Activated CD4-positive, alpha-beta T cell treated with anti-CD3 and anti-CD28 coated beads, Interleukin-2, amount 50 U/mL, for 1 hour (primary cell): ENCODE measurements around the gene GPR158.

Source experiments
- DNase-seq: peaks from one replicate; pipeline ENCODE4 v3.0.0-alpha.2; 2020

Gene GPR158

DNA sequence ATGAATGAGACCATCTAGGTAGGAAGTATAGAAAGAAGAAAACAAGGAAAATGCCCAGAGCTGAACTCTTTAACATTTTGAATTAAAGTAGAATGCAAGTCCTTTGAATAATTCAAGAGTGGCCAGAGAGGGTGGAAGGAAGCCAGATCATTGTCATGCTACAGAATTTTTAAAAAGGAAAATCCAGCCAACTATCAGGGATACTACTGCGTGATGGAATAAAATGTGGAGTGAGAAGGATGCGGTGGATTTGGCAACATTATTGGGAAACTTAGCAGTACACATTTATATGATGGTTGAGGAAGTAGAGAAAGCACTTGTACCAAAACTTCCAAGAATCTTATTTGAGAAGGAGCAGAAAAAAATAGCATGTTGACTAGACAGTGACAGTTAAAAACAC is 261.6 kb downstream of the GPR158 start:
- DNase-seq, result no peak

DNA sequence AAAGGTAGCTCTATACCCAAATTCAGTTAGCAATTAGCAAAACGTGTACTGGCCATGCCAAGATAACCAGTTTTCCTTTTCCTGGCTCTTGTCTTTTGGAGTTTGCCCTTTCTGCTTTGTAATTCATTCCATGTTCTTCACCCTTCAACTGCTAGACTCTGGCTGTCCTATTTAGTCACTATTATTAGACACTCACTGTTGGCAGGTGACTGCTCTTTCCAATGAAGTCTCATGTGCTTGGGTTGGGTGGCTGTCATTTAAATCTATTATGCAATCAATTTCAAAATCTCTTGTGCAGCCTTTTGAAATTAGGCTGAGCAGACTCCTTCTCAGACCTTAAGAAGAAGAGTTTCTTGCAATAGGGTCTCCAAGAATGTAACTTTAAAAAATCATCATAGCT is 266.5 kb downstream of the GPR158 start:
- no peak for DNase-seq

DNA sequence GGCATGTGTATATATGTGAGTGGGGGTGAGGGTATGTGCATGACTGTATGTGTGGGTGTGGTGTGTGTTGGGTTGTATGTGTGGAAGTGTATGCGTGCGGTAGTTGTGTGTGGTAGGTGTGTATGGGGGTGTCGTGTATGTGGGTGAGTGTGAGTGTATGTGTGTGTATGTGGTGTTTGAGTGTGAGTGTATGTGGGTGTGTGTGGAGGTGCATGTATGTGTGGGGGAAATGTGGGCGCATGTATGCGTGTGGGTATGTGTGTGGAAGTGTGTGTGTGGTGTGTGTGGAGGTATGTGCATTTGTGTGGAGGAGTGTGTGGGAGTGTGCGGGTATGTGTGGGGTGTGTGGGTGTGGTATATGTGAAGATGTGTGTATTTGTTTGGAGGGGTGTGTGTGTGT is 269.5 kb downstream of the GPR158 start:
- DNase-seq, result no peak

DNA sequence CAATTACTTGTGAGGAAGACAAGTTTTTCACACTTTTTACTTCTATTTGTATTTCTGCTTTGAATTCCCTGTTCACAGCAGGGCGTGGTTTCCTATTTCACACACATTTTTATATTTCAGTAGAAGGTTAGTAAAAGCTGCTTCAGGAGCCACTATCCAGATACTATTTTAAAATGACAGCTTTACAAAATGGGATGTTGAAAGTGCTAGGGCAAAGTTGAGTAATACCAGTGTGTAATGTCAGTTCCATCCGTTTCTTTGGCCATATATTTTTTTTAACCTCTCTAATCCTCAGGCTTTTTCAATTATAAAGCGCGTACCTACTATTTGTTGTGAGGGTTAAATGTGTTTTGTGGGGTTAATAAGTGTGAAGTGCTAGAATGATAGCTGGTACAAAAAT is 276.6 kb downstream of the GPR158 start:
- no peak for DNase-seq

DNA sequence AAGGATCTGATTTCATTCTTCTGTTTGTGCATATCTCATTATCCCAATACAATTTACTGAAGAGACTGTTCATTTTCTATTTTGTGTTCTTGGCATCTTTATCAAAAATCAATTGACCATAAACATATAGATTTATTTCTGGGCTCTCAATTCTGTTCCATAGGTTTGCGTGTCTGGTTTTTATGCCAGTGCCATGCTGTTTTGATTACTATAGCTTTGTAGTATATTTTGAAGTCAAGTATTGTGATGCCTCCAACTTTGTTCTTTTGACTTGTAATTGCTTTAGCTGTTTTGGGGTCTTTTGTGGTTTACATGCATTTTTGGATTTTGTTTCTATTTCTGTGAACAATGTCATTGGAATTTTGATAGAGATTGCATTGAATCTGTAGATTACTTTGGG is 278.8 kb downstream of the GPR158 start:
- no peak for DNase-seq

DNA sequence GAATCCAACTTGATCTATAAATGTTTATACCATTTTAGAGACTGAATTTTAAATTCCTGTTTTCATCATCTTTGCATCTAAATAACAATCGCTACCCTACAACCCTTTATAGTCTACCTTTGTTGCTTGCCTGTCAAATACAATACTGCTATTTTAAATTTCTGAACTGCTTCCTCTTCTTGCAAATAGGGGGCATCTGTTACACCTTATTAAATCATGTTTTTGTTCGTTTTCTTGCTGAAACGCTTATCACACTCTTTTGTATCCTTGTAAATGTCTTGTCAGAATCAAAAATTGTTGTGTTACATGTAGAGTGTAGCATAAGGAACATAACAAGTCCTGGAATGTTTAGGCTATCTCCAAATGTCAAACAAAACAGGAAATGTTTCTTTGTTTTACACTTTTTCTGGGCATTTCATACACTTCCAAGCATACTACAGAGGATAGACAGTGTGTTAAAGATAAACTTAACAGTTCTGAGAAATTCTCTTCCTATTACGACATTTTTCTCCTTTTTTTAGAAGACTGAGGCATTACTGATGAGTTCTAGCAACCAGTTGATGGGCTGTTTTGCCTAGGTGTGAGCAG is 281.3 kb downstream of the GPR158 start:
- no peak for DNase-seq

DNA sequence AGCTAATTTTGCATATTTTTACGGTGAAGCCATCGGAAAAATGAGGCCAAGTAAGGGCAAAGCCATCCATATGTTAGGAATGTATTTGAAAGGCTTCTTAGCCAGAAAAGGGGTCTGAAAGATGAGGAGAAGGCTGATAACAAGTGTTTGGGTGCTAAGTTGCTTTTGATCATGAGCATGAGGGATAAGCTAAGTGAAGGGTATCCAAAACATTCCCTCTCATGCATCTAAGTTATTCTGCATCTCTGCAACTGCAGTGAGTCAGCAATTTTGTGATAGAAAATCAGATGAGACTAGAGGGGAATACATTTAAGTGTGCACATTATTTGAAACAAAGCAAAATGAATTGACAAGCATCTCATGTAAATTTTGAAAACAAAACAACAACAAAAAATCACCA is 282.8 kb downstream of the GPR158 start:
- no peak for DNase-seq

DNA sequence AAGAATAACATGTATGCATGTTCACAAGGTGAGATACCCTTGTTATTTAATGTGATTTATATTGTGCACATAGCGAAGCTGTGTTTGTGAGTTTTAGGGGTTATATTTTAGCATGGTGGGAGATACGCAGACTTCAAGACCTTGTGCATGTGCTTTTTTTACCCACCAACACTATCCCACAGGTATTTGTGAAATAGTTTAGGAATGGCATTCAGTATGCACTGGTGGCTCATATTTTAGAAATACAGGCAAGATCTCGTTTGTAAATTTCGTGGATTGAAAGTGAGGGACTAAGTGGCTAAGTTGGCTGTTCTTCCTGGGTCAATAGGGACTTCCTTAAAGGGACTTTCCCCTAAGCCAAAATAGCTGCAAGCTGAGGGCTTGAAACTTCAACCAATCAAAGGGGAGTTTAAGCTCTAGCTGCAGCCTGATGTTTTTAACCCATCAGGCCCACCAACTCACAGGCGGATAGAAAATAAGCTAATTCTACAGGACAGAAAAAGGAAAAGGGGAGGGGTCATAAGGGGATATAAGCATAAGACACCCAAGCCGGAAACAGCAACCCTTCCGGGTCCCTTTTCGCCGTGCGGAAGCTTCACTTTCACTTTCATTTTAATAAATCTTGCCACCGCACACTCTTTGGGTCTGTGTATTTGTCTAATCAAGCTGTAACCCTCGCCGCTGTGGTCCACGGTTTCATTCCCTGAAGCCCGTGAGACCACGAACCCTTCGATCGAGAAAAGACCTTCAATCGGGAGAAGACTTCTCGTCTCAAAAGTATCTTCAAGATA is 291.0 kb downstream of the GPR158 start:
- no peak for DNase-seq

DNA sequence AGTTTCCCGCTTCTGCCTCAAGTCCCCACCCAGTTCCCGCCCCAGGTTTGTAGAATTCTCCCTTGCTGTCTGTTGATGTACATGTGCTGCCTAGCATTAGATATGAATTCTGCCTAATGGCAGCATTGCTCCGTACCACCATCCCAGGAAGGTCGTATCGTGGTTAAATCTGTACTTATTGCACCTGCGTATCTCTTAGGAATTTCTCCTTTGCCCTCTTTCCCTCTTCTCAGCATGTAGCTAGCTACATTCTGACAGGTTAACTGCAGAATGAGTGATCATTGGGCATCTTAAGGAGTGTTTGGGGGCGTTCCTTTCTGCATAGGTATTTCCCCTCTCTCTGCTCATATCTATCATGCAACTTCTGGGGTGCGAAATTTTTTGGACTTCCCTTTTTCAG is 293.1 kb downstream of the GPR158 start:
- no peak for DNase-seq

DNA sequence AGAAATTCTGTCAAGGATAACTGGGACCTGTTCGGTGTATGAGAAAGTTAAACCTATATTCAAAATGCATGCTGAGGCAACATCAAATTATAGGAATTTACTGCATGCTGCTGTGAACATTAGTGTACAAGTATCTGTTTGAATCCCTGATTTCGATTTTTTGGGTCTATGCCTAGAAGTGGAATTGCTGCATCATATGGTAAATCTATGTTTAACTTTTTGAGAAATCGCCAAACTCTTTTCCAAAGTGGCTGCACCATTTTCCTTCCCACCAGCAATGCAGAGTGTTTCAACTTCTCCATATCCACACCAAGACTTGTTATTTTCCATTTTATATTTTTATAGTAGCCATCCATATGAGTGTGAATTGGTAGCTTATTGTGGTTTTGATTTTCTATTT is 306.7 kb downstream of the GPR158 start:
- no peak for DNase-seq

DNA sequence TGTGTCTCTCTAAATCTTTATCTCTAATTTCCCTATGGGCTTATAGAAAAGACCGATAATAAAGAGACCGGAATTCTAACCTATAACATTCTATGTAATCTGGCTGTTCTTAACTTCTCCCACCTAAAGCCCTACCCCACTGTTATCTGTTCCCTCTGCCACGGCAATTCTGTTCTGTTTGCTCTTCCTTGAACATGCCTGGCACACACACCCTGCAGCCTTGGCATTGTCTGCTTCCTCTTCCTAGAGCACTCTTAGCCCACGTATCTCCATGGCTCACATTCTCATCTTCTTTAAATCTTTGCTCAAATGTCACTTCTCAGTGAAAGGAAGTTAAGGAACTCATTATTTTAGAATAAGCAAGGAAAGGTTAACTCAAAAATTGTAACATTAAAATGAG is 309.2 kb downstream of the GPR158 start:
- DNase-seq, result no peak

DNA sequence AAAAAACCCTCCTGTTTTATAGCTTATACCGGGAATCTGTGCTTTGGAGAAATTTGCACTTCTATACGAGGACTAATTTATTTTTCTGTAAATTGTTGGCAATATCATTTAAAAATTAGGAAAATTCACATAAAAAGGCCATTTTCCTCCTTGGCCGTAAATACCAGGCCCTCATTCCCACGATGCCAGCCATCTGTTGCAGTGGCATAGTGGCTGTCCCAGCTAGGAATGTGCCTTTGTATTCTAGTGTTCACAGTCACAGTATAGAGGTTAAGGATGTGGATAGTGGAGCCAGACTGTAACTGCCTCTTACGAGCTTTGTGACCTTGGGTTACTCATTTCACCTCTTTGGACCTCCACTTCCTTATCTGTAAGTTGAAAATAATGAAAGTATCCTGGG is 312.5 kb downstream of the GPR158 start:
- no peak for DNase-seq

DNA sequence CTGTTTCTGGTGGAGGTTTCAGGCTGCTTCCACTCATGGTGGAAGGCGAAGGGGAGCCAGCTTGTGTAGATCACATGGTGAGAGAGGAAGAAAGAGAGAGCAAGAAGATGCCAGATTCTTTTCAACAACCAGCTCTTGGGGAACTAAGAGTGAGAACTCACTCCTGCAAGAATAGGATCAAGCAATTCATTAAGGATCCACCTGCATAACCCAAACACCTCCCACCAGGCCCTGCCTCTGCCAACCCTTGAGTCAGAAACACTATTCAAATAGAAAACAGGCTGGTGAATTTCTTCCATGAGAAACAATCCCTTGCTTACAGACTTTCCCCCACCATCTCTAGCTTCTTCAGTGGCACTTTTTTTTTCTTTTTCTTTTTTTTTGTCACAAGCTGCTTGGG is 317.2 kb downstream of the GPR158 start:
- no peak for DNase-seq

DNA sequence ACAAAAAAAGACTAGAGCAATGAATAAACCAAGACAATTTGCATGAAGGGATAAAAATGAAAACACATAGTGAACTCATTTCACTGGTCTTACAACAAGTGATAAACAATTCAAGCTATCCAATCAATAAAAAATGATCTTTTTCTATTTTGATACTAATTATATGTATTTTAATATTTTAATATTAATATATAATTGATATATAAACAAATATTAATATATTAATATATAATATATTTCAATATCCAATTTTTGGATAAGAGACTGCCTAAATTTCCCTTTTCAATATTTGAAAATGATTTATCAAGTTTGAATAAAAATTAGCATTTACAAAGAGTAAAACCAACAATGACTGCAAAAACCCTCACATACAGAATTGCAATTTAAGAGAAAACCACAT is 317.9 kb downstream of the GPR158 start:
- DNase-seq, result no peak

DNA sequence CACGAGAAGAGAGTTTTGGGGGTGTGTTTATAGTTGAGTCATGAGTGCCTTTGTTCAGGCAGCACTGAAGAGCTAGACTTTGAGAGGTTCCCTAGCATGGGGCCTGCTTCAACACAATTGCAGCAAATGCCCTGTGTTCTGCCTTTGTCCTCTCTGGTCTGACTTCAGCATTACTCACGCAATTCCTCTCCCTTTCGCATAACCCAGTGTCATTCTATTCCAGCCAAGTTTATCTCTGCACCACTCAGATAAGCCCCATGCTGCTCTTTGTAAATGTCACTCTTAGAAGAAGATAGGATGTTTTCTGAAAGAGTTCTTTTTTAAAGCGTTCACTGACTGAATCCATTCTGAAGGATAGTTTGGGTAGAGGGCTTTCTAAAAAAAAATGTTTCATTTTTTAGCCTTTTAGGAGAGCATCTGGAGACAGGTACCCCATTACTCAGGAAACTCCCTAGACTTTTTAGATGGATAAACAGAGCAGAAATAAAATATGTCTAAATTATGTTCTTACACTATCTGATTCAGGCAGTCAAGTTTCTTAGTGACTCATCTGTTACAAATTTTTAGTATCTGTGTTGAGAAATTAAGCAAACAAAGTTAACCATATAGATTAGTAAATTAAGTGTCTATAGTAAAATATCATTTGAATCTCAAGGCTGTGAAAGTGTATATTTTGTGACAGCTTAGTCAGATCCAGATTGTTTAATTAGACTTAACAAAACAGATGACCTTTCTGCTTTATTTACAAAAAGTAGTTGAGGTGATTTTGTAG is 318.5 kb downstream of the GPR158 start:
- DNase-seq, result no peak

DNA sequence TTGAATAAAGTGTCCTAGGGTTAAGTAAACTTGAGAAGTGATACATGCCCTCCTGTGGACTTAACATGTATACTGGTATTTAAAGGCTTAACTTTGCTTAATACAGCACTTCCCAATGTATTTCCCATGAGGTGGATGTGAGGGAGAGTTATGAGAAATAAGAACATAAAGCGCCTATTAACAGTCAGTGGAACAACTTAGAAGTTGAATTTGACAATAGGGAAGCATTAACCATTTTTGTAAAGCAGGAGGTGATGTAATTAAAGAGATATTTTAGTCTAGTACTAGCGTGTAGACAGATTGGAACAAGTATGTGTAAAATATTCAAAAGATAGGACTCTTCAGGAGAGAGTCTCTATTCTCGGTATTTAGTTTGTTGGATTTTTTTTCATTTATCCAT is 322.4 kb downstream of the GPR158 start:
- no peak for DNase-seq

DNA sequence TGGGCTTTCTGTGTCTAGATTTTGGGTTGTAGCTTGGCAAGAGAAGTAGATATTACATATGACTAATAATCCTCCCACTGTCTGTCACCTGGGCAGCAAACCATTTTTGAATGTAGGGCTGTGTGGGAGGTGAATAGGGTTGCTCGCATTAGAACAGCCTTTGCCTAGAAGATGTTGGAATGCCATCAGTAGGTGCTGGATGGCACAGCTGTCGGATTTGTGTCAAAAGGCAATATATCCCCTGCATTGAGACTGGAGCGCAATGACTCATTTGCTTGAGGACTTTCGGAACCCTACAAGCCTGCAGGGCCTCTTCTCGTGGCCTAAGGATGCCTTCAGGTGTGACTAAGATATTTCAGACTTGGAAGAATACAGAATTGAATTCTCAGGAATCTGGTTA is 323.8 kb downstream of the GPR158 start:
- DNase-seq, result no peak

DNA sequence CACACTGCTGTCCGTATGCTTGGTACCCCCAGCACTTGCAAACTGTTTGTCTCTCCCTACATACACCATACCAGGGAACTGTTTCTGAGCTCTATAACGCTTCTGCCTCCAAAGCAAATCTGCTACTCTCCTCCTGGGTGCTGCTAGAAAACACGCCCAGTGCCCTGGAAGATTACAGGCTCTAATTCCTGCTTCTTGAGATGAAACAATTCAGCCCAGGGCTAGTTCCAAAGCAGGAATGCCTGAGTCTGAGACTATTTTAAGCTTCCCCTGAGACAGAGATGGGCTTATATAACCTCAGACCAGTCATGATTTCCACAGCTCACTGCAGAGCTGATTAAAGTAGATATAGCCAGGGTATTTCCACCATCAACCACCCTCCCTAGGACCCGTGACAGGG is 327.1 kb downstream of the GPR158 start:
- no peak for DNase-seq

DNA sequence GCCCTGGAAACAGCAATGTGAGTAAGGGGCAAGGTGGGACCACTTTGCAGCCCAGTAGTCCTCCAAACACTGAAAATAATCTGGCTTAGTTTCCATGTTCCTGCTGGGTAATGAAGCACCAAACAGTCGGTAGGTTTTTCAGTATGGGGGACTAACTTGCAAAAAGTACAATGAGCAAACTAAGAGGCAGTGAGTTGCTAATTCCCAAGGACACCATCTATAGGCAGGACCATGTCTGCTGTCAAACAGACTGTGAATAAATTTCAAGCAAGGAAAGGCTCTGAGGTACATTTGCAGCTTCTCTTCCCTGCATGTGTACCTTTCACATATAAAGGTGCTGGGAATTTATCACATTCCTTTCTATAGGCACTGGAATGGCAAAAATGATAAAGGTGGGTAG is 327.7 kb downstream of the GPR158 start:
- DNase-seq, result no peak

DNA sequence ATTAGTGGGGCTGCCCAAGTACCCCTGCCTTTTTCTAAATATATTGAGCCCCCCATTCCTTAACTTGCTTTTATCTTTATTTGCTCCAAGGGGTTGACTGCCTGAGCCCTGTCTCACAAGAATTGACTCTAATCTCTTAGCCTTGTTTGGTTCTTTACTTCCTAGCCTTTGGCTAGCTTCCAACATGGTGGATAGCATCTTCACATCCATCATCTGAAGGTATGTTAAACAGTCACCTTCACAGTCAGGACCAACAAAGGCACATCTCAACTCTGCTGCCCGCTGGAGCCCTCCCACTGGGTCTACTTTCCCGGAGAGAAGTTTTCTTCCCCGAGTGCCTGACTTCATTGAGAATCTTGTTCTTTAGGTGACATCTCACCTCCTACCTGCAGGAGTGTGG is 329.5 kb downstream of the GPR158 start:
- no peak for DNase-seq

DNA sequence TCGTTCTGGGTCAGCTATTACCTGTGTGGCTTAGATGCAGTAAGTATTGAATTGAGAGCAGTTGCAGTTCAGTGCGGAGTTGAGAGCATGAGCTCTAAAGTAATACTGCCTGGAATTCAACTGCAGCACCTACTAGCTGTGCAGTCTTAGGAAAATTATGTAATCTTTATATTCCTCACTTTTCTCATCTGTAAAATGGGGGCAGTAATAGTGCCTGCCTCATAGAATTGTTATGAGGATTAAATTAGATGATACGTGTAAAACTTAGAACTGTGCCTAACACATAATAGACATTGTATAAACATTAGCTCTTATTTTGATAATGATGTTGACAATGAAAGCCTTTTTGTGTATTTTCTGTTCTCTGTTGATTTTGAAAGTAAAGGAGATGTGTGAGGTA is 330.0 kb downstream of the GPR158 start:
- no peak for DNase-seq

DNA sequence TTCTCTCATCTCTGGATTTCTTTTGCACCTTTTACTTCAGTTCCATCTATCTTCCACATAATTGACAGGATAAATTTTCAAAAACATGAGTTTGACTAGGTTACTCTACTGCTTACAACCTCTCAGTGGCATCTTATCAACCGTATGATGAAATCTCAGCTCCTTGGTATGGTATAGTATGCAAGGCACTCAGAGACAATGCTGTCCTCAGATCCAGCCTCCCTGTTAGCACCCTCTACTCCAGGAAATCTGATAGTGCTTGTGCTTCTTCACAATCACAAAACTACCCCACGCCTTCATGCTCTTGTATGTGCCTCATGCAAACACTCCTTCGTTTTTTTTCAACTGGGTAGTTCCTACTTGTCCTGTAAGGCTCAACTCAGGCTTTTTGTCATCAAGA is 330.7 kb downstream of the GPR158 start:
- no peak for DNase-seq

DNA sequence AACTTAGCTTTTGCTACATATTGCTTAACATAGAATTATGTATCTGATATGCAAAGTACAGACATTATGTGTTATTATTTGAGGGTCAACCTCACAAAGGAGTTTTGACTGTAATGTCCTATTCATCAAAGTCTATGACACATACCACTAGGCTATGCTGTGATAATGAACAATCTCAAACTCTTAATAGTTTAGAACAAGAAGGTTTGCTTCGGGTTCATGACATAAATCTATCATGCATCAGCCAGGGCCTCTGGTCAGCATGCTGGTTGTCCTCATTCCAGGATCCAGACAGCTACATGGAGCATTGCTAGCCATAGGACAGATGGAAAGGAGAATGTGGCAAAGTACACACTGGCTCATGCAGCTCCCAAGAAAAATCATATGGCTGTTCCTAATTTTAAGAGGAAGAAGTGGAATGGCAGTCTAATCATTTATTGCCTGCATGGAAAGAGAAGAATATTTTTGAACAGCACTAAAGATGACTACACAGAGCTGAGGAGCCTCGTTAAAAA is 332.1 kb downstream of the GPR158 start:
- no peak for DNase-seq
